GM18498 (cell line): ENCODE results near the gene KCNQ1.

Experiments used
- ATAC-seq: cut with Tn5 transposase; IDR thresholded peaks from one replicate; pipeline ENCODE4 v1.9.1; 2021; ENCODE audit warnings: mild to moderate bottlenecking, moderate library complexity; ENCODE audit not compliant: unreplicated experiment

The KCNQ1 gene

DNA sequence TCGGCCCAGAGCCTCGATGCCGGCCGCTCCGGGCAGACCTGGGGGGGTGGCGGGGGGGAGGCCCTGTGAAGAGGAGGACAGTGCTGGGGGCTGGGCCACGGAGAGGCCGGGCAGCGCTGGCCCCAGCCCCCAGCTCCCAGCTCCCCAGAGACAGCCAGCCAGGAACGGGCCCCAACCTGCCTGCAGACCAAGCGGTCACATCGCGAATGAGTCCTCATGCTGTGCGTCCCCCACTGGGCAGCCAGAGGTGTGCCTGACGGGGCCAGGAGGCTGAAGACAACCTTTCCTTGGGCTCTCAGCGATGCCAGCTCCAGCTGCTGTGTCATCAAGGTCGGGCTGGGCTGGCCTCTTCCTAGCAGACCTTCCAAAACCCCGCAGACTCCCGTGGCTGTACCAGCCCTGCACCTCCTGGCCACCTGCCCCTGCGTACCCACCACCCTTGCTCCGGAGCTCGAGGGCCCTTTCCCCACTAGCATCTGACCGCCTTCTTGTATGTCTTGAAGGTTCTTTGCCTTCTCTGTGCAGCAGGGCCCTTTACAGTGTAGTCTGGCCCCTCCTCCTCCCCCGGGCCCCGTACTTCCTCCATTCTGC is 352.4 kb downstream of the KCNQ1 start:
- ATAC-seq: no peak

DNA sequence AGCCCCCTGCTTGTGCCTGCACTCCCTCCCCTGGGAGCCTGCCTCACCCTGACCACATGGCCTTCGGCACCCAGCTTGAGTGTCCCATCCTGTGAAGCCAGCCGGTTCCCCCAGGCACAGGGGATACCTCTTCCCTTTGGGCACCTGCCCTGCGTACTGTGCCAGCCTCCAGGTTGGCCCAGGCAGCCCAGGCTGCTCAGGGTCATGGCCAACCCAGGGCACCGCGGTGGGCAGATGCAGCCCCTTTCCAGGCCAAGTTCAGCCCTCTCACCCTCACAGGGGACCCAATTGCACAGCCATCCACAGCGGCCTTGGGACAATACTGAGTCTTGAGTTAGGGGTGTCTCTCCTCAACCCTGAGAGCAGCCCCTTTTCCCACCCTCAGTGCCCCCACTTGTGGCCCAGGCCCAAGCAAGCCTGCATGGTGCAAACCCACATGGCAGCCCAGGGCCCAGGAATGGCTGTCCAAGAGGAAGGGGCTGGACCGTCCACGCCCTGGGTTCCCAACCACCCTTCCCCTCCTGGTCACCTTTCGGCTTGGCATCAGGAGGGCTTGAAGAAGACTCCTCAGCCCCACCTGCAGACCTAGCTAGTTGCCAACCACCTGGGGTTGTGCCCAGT is 353.0 kb downstream of the KCNQ1 start:
- no peak for ATAC-seq

DNA sequence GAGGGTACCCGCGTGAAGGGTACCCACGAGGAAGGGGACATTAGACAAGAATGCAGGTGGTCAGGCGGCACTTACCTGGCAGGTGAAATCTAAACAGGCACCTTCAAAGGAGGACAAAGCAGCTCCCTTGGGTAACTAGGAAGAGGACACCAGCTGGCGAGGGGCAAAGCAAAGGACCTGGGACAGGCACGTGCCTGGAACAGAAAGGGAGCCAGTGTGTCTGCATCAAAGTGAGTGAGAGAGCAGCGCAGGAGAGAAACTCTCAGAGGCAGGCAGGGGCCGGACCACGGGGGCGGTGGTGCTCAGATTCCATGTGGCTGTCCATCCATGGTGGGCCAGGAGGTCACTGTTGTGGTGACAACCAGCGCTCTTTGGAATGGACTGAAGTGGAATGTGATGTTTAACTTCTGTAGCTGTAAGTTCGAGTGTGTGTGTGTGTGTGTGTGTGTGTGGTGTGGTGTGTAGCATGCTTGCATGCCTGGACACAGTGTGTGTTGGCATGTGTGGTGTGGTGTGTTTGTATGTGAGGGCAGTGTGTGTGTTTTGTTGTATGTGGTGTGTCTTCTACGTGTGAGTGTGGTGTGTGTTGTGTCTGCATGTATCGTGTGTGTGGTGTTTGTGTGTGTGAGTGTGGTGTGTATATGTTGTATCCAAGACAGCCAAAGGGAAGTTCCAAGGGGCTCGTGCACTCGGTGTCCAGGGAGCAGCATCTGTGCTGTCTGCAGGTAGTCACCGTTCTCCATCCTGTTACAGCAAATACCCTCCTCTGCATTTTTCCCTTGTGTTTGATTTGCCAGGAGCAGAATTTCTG is 354.3 kb downstream of the KCNQ1 start:
- no peak for ATAC-seq

DNA sequence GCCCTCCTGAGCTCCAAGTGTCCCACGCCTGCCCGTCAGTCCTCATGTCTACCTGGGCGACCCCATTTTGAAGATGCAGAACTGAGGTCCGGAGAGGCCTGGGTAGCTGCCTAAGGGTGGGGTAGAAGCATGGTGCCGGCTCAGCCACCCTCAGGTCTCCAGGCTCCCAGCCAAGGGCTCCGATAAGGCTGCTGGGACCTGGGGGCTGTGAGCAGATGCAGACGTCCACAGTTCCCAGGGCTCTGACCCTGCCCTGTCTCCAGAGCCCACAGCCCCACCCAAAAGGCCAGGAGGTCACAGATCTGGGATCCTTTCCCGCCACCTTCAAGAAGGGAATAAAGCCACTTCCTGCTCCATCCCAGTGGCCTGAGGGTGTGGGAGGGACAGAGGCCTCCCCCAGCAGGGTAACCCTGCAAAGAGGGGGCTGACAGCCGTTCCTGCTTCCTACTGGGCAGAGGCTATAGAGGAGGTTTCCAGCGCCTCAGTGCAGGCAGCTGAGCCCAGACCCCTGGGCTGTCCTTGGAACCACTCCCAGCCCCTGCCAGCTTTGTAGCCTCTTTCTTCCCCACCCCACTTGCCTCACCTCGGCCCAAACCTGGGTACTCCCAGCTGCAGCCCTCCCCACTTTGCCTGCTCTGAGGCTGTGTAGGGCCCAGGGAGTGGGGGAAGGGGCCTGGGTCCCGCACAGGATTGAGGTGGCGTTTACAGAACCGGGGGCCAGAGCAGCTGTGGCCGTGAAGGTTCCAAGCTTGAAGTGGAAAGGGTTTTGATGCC is 355.3 kb downstream of the KCNQ1 start:
- ATAC-seq: no peak

DNA sequence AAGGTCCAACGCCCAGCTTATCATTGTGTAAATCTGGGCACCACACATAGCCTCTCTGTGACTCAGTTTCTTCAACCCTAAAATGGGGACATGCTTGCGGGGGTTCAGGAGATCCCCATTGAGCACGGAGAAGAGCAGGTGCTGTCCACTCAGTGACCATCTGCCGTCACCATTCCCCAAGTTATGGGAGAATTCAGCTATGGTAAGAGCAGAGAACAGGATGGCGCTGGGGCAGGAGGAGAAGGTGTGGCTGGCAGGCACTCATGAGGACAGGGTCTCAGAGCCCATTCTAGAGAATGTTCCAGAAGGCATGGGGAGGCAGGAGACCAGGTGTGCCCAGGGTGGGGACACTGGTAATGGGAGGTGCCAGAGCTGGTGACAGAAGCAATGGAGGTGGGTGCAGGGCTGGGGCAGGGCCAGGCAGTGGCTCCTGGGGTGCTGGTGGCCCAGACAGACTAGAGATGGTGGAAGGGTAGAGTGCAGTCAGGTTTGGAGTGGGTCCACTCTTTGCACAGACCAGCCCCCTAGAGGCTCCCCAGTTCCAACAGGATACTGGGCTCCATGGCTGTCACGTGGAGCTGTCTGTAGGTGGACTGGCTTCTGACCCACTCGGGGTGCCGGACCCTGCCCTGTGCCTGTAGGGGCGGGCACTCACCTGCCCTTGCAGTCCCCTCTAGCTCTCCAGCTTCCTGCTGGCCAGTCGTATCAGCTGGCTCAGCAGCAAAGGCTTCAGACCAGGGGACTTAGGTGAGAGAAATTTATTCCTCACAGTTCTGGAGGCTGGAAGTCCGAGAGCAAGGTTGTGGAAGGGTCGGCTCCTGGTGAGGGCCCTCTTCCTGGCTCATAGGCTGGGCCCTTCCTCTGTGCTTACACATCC is 356.1 kb downstream of the KCNQ1 start:
- ATAC-seq: no peak

DNA sequence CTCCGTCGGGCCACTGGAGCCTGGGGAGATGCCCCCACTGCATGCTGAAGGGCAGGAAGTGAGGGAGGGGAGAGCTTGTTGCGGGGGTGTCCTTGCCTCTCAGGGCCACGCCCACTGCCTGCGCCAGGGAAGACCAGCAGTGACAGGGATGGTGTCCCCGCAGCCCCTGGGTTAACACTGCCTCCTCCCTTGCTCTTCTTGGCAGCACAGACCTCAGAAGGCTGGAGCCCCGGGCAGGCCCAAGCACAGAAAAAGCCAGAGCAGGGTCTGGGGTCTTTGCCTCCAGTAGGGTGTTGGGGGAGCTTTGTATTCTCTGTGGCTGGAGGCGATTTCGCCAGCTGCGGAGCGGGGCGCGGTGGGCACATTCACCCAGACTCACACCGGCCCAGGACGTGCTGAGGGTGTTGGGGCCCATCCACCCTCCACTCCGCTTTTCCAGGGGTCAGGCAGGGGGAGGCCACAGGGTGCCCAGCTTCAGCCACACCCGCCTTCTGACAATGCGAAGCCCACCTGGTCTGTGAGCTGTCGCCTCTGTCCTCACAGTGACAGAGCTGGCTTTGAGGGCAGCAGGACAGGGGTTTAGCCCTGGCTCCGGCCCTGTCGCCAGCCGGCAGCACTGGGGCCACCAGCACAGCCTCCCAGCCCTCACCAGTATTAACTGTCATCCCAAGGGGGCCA is 357.0 kb downstream of the KCNQ1 start:
- ATAC-seq: no peak

DNA sequence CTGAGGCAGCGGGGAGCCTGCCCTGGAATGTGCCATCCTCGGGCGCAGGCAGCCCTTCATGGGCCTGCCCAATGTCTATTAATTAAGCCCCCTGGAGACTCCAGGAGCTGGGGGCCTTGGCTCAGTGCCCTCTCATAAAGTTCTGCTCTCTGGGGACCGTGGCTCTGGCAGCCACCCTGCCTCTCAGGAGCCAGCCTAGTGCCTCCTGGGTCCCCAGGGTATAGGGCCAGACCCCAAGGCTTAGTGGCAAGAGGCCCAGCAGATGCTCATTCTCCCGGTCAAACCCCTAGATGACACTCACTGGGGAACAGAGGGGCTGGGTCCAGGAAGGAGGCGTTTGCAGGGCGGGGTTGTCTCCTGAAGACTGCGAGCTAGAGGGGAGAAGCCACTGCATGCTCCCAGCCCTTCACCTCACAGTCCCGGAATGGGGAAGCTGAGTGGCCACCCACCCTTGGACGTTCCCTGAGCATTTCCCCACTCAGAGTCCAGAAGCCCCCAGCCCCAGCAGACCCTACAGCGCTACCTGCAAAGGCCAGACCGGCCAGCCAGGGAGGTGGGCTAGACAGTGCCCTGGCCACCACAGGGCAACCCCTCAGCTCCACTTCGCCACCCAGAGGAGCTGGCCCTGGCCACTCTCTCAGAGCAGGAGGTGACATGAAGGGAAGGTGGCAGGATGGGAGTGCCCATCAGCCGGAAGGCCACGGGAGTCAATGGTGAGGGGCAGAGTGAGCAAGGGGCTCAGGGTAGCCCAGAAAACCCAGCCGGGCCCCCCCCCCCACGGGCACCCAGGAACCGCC is 357.8 kb downstream of the KCNQ1 start:
- no peak for ATAC-seq

DNA sequence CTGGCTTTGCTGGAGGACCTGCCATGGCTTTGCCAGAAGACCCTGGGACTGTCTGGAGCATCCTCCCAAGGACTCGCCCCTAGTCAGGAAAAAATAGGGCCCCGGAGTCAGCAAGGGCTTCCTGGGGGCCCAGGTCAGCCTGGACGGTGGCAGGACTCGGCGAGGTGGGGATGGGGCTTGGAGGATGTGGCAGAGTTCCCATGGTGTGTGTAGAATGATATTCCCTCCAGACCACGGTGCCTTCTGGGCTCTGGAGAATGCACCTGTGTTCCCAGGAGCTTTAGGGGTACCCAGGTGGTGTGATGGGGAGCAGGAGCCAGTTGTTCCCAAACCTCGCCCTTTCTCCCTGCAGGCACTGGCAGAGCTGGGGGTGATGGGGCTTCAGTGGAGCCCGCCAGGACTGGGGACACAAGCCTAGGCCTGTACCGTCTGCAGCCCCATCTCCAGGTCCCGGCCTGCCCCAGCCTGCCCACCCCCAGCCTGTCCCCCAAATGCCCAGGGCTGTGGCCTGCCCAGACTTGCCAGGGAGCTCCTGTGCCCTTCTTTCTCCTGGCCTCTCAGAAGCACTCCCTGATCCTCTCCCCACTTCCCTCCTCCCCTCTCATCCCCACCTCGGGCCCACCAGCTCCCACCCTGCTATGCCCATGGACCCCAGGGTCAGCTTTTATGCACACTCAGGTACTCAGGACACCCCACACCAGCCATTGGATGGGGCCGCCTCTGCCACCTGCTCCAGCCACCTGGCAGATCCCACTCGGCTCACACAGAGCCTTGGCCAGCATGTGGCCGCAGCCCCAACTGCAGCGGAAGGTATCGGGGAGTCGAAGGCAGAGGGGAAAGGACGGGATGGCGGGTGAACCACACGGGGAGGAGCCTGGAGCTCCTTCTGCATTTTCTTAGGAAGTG is 358.6 kb downstream of the KCNQ1 start:
- no peak for ATAC-seq

DNA sequence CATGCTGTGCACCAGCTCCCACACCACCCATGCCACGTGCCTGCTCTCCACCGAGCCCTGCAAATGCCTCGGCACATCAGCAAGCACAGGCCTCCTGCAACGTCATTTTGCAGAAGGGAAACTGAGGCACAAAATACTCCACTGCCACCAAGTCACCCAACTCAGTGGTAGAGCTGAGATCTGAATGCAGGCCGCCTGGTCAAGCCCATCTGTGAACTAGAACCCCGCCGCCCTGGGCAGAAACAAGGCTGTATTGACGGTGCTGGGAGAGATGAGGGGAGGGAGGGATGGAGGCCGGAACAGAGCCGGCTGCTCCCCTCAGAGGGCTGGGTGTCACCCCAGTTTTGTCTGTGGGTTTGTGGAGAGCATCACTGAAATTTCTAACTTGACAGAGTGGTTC is 359.4 kb downstream of the KCNQ1 start:
- ATAC-seq: no peak

DNA sequence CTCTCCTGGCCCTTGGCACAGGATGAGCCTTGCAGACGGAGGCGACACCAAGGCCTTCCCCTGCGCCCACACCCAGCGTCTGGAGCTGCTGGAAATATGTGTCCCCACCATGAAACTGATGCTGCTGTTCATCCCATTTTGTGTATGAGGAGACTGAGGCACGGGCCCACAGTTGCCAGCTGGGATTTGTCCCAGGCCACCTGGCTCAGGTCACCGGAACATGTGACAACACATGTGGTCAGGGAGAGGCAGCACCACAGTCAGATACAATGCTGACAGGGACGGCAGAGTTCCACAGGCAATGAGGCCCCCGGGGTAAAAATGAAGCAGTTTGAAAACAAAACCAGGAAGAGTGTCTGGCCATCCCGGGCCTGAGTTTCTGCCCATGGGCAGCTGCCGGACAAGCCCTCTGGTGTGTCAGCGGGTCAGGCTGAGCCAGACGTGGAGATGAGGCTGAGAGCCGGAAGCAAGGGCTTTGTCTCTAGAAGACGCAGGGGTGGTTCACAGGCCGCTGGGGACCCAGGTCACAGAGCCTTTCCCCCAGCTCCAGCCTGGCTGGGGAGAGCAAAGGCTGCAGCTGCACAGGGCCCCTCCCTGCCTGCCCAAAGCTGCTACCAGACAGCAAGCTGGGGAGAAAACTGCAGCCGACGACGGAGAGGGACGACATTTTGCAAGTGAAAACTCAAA is 360.0 kb downstream of the KCNQ1 start:
- ATAC-seq: no peak

DNA sequence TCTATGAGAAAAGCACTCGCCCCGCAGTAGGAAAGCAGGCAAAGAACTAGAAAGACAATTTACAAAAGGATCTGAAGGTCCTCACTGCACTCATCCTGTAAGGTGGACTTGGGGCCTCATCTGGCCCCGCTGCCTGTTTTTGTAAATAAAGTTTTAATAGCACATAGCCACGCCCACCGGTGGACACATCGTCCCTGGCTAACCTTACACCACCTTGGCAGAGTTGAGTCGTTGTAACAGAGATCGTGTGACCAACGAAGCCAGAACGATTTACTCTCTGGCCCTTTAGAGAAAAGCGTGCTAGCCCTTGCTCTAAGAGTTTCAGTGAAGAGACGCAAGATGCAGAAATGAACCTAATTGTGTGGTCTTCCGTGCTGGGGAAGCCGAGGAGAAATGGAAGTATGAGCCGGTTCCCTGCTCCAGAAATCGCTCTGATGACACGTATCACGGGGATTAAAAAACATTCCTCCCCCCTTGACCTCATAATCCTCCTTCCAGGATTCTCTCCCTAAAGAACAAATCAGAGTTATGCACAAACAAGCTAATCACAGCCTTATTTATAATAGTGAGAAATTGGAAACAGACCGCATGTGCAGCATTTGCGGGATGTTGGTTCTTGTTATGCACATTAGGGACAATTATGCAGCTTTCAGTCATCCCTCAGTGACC is 360.7 kb downstream of the KCNQ1 start:
- no peak for ATAC-seq

DNA sequence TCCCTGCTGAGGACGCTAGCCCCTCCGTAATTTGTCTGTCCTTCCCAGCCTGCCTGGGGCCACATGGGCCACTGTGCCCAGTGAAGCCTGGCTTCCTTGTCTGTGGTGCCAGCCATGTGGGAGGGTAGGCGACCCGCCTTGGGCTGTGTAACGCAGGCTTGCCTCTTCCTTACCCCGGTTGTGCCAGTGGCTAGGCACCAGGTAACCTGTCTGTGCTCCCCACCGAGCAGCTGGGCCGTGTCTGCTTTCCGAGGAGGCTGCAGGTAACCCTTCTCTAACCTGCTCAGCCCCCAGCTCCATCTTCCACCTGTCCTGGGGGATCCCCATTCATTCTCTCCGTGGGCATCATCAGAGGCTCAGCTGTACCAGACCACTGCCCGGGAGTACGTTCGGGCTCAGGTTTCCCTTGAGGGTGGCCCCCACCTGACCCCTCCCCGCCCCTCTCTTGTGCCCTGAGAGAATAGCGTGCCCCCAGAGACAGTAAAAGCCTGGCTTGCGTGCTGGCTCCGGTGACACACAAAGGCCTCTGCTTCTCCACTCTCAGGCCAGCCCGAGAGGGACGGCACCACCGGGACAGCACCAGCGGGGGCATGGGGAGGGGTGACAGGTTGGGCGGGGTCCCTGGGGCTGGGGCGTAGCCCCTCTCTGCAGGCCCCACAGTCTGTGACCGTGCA is 361.7 kb downstream of the KCNQ1 start:
- no peak for ATAC-seq

DNA sequence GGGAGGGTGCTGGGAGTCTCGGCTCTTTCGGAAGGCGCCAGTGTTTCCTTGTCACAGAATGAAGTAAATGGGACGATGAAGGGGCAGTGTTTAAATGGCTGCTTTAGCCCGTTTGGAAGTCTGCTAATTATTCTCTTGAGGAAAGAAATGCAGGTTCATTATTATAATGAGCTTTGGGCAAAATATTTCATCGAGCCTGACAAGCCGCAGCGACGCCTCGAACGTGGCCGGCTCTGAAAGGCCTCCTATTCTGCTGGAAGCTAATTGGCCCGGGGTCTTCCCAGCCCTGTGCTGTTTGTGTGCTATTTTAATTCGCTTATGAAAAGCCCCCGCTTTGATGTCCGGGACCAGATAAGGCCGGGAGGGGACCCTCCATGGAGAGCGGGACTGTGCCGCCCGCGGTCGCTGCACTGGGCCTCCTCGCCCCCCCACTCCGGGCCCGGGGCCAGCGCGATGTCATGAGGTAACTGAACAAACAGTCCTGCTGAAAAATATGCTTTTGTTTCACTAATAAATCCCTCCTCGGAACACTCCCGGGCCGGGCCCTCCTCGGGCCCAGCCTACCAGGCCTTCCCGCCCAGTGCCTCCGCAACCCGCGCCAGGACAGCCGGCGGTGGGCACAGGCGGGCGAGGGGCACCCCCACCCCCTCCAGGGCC is 362.3 kb downstream of the KCNQ1 start:
- no peak for ATAC-seq

DNA sequence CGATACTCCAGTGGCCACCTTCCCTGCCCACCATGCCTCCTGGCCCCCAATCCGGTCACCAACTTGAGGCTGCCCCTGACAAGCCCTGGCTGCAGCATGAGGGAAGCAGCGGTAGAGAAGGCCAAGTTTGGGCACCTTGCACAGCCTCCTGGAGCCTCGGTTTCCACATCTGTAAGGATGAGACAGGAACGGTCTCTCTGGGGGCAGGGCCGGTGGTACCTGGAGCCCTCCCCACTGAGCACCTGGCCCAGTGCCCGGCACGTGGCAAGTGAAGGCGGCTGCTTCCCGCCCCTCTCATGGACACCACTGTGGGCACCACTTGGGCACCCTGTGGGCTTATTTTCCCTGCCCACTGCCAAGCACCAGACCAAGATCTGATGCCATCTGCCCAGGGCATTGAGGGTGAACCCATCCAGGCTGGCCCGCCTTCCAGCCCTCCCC is 363.0 kb downstream of the KCNQ1 start:
- no peak for ATAC-seq

DNA sequence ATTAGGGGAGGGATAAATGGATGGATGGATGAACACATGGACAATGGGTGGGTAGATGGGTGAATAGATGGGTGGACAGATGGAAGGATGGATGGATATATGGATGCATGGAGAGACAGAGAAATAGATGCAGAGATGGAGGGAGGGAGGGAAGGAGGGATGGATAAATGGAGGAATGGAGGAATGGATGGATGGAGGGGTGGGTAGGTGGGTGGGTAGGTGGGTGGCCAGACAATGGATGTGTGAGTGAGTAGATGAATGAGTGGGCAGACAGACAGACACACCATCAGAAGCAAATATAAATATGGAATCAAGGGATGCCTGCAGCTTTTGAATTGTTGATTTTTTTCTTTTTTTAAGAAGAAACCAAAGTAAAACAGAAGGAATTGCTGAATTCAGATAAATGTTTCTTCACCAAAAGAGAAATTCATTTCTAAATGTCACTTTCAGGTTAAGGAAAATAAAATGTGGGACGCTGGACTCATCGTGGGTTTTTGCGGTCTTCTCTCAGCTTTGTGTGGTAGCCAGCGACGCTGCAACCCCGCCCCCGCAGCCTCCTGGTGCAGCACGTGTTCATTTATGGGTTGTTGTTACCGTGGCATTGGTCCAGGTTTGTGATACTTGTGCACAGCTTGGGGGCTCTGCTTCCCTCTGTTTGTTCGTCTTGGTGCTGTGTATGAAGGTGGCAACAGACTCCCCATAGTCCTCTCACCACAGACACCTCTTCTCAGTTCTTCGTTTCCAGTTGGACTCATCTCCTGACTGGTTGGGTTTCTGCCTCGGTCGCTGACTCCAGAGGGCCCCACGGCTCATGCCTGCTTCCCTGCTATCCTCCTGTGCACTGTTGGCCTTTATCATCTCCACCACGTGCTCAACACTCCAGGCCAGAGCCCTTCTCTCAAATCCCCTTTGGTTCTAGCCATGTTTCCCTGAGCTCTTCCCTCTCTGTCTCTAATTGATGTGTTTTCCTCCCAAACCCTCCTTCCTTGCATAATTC is 364.3 kb downstream of the KCNQ1 start:
- ATAC-seq: no peak
